Measurements from ENCODE around the gene STARD3.

Gene STARD3

DNA sequence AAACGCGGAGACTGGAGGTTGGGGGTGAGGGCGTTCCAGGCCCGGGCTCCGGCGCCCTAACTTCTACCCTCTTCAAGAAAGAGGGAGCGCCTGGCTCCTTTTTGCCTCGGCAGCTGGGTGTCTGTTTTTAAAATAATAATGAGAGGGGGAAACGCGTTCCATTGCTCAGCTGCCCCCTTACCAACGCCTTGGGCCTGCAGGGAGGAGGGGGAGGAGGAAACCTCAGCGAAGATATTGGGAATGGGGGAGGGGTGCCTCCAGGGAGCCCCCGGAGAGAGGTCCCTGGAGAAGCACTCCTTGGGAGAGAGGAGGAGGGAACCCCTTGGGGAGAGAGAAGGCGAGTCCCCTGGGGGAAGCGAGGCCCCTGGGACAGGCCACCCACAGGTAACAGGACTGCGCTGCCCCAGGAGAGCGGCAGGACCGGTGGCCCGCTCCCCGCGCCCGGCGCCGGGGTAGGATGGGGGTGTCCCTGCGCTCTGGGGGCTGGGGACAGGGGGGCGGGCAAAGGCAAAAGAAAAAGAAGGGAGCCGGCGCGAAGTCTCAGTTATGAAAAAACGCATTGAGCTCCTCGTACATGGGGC is 31.9 kb upstream of the STARD3 start:
- no peak for DNase-seq

- no peak for DNase-seq
These were observed 31.2 kb upstream of the STARD3 start for GRCh38 chr17:39605492-39606433.

DNA sequence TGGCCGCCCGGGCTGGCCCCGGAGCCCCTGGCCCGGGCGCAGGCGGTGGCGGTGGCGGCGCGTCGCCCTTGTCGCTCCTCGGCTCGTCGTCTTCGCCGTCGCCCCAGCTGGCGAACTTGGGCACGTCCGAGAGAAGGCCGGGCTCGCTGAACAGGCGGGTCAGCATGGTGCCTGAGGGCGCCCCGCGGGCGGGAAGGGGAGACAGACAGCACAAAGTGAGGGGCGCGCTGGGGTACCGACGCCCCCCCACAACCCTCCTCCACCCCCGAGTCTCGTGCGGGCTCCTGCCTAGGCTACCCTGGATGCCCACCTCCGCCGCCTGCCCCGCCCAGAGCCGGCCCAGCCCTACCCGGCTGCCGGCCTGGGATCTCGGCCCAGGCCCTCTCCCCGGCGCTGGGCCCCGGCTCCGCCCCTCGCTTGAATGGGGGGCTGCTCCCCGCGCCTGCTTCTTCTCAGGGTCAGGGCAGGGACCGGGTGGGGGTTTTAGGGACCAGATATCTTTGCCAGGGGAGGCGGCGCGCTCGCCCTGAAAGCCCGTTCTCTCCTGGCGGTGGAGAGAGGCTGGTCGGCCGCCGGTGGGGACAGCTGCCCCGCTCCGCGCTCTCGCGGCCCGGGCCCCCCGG is 30.4 kb upstream of the STARD3 start:
- DNase-seq, result no peak

DNA sequence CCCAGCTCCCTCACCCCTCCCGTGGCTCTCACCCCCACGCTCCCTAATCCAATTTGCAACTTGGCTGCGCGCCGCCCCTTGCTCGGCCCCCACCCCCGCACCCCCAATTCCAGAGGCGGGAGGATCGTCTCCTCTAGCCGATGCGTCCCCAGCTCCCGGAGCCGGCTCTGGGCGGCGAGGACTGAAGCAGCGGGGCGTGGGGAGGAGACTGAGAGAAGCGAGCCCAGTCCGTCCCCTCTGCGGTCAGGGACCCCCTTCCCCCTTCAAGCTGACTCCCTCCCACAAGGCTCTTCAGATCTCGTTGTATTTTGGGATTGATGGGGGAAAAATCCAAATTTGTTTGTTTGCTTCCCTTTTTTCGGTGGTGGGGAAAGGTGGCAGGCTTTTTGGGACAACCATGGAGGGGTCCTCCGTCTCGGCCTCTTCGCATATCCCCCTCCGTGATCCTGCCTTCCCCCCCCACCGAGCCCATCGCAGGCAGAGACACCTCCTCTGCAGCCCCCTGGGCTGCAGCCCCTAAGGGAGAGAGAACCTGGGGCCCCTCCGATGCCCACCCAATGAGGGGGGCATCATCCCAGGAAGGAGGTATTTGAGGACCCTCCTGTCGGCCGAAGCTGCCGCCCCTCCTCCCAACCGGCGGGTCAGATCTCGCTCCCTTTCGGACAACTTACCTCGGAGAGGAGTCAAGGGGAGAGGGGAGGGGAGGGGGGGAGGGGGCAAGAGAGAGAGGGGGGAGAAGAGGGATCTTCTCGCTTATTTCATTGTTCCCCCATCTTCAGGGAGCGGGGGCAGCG is 29.7 kb upstream of the STARD3 start:
- no peak for DNase-seq

GRCh38 chr17:39607851-39608130 is 29.2 kb upstream of the STARD3 start, which contains the start of gene NEUROD2:
Gene NEUROD2, minus strand, starts transcription at chr17:39607920. Its CDS starts 1,321 bp downstream, at chr17:39606599.
- no peak for DNase-seq

- DNase-seq, result no peak
These were observed 28.6 kb upstream of the STARD3 start for GRCh38 chr17:39608142-39608981.

DNA sequence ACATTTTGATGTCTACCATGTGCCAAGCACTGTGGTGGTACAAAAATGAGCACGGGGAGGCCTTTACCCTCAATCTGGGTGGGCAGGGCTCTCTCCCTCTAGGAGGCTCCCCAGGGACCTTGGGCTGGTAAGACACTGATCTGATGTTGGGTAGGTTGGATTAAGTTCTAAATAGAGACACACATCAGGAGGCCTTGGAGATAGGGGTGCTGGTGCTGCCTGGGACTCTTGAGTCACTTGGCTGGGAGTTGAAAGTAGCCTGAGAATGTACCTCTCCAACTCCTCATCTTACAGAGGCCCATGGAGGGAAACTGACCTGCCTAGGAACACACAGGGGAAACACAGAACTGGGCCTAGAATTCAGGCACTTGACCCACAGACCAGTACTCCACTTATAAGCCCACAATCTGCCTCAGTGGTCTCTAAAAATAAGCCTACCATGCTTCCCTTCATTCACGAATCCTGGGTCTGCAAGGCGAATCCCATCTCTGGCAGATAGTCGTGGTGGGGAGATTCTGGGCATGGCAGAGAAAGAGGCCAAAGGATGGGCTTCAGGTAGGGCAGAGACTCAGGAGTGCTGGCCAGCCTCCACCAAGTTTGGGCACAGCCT is 27.4 kb upstream of the STARD3 start:
- DNase-seq, result no peak

GRCh38 chr17:39611401-39612112 is 25.4 kb upstream of the STARD3 start:
- DNase-seq, result no peak

- DNase-seq, result no peak
These were observed 24.6 kb upstream of the STARD3 start for GRCh38 chr17:39612291-39612894.

DNA sequence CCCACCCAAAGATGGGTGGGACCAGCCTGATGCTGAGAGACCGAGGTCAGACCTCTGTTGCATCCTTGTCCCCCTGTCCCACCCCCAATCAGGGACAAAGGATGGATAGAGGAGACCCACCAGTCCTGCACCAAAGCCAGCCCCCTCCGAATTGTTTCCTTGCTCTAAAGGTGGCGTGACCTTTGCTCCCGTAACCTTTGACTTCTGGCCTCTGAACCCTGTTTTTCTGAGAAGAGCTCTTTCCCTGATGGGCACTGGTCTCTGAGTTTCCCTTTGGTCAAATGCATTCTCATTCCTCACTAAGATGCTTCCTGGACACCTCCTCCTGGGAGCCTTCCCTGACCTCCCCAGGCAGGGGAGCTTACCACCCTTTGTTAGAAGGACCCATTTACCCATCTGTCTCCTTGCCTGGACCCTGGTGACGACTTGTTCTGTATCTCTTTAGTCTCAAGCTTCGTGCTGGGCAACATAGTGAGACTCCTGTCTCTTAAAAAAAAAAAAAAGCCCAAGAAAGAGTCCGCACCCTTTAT is 23.9 kb upstream of the STARD3 start:
- no peak for DNase-seq

DNA sequence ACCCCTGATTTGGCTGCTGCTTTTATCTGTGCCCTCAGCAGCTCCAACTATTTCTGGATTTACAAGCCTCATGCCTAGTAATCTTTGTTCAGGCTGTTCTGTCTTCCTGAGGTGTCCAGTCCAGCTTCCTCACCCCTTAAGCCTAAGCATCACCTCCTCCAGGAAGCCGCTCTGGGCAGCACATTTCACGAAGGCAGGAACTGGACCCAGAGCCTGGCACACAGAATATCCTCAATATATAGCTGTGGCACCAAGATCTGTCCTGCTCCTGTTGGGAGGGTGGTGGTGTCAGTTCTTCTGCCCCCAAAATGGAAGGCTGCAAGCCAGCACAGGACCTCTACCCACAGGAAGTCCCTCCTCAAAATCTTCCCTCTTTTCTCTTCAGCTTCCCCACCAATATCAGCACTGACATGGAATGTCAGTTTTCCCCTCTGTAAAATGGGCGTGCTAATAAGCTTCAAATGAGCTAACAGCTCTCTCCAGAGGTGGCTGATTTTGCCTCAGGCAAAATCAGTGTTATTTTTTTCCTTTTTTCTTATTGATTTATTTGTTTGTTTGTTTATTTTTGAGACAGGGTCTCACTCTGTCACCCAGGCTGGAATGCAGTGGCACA is 22.3 kb upstream of the STARD3 start:
- DNase-seq, result no peak

DNA sequence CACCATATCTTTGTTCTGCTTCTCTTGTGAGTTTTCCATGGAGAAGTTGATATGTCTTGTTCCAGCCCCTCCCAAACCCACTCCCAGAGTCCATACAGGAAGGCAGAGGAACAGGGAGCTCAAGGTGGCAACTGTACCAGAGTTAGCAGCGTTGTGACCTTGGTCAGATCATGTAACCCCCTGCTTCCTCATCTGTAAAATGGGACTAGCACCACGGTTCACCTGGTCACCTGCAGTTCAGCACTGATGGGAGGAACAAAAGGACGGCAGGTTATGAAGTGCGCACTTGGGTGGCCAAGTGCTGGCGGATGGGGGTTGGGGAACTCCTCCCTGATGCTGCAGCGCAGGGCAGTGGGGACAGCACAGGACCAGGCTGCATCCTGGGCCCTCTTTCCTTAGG is 21.5 kb upstream of the STARD3 start:
- DNase-seq, result no peak

GRCh38 chr17:39617100-39617445 is 19.9 kb upstream of the STARD3 start:
- no peak for DNase-seq

DNA sequence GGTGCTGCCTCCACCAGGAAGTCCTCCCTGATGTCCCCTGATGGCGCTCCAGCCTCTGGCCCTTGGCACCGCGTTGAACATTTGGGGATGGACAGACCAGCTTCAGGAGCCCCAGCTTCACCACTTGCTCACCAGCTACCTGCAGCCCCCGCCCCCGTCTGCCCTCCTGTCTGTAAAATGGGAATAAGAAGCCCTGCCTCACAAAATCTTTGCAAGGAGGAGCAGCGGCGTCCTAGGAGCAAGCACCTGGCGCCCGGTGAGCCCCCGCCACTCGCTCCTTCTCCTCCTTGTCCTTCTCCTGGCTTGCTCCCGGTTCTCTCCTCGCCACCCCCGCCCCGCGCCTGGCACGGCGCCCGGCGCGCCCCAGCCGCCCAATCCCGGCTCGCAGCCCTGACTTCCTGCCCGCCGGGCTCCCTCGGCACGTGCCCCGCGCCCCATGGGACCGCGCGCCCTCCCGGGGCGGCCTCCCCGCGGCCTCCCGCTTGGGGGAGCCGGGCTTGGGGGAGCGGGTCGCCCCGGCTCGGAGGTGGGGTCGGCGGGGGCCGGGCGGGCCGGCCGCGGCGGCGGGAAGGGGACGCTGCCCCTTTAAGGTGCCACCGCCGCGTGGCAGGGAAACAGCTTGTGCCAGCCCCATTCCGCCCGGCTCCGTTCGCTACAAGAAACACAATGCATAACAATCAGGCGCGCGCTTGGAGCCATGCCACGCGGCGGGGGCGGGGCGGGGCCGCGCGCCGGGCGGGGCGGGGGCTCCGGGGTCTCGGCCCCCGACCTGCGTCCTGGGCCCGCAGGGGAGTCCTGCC is 19.3 kb upstream of the STARD3 start:
- no peak for DNase-seq

GRCh38 chr17:39618246-39618913 is 18.6 kb upstream of the STARD3 start:
- DNase-seq, result no peak

GRCh38 chr17:39618956-39619785 is 17.8 kb upstream of the STARD3 start:
- no peak for DNase-seq

GRCh38 chr17:39619786-39620101 is 17.2 kb upstream of the STARD3 start:
- no peak for DNase-seq

Data from bone marrow (tissue), 2 donors.